Immature natural killer cell (primary cell): Measurements from ENCODE around the gene HLX. TPM values are rescaled to one million over a fixed set of nuclear protein-coding genes. Genes with fewer than 3 reads are reported as not detected.

Experiments
- DNase-seq, 3 donors: peaks; one replicate each; pipeline ENCODE4 v3.0.0; 2022; ENCODE audit warnings: mixed read lengths in 1 of 3
- H3K27ac Mint-ChIP-seq, 6 donors: one replicate each; pipeline ENCODE4 v1.8.0; 2020; ENCODE audit warnings: mixed read lengths in 6 of 6, mild to moderate bottlenecking in 5 of 6, inconsistent platforms in 4 of 6, moderate library complexity in 3 of 6
- H3K27me3 Mint-ChIP-seq, 3 donors: one replicate each; pipeline ENCODE4 v1.8.0; 2020 to 2021; ENCODE audit warnings: low read depth in 3 of 3, mild to moderate bottlenecking in 3 of 3, mixed read lengths in 3 of 3, moderate library complexity in 3 of 3, inconsistent platforms in 1 of 3
- H3K36me3 Mint-ChIP-seq, 3 donors: one replicate each; pipeline ENCODE4 v1.8.0; 2020; ENCODE audit warnings: mixed read lengths in 3 of 3, inconsistent platforms in 2 of 3, mild to moderate bottlenecking in 2 of 3
- H3K4me1 Mint-ChIP-seq, 2 donors: one replicate each; pipeline ENCODE4 v1.8.0; 2020; ENCODE audit warnings: inconsistent platforms in 2 of 2, mild to moderate bottlenecking in 2 of 2, mixed read lengths in 2 of 2, moderate library complexity in 1 of 2
- H3K4me3 Mint-ChIP-seq, 5 donors: one replicate each; pipeline ENCODE4 v1.8.0; 2020; ENCODE audit warnings: mild to moderate bottlenecking in 5 of 5, mixed read lengths in 5 of 5, inconsistent platforms in 3 of 5, moderate library complexity in 3 of 5
- H3K9me3 Mint-ChIP-seq, 6 donors: one replicate each; pipeline ENCODE4 v1.8.0; 2020; ENCODE audit warnings: mild to moderate bottlenecking in 6 of 6, mixed read lengths in 6 of 6, inconsistent platforms in 4 of 6, moderate library complexity in 3 of 6
- polyA plus RNA-seq, 3 donors: library from polyadenylated mRNA; unstranded; fragments of 300-500 nt; fragmentation: Illumina TruSeq; gene quantifications; one replicate each; pipeline ENCODE4 v1.2.3, GENCODE V29; 2021

Gene HLX
- polyA plus RNA-seq, 3 donors from 2014 or later: 0.09 TPM; not detected in 2

DNA sequence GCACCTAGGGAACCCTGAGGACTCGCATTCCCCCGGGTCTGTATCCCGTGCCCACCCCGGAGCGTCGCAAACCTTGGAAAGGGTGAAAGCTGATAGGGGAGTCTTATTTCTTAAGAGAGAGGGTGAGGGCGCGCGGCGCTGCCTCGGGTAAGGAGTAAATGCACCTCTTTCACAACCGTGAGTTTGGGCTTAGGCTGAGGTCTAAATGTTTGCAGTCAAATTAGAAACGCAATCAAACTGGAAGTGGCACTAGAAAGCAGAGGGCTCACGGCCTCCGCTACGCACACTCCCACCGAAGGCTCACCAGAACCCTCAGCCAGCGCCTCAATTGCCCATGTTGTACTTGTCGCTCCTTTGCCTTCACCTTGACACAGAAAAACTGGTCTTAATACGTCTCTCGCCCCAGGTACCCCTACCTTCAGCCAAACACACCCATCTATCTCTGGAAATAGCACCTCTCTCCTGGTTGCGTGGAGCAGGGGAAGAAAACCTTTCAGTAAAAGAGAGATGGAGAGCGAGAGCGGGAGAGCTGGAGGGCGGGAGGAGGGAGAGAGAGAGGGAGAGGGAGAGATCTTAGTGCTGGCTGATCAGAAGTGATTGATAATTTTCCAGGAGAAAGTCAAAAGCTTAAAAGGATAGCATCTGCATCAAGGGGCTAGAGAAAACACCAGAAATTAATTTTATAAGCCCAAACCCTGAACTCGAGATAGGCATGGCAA lies 1.7 kb upstream of the HLX start:
- Mint-ChIP-seq H3K4me1 (peaks cover 32 to 39% of the 10 kb centered on the region in 2 donors), H3K36me3 (peaks cover 0 to 3% (median 0%) of the 10 kb centered on the region in 3 donors), H3K4me3 (peak overlapping the region in 3 of 5 donors; percentile 74 to 77 (median 75))

DNA sequence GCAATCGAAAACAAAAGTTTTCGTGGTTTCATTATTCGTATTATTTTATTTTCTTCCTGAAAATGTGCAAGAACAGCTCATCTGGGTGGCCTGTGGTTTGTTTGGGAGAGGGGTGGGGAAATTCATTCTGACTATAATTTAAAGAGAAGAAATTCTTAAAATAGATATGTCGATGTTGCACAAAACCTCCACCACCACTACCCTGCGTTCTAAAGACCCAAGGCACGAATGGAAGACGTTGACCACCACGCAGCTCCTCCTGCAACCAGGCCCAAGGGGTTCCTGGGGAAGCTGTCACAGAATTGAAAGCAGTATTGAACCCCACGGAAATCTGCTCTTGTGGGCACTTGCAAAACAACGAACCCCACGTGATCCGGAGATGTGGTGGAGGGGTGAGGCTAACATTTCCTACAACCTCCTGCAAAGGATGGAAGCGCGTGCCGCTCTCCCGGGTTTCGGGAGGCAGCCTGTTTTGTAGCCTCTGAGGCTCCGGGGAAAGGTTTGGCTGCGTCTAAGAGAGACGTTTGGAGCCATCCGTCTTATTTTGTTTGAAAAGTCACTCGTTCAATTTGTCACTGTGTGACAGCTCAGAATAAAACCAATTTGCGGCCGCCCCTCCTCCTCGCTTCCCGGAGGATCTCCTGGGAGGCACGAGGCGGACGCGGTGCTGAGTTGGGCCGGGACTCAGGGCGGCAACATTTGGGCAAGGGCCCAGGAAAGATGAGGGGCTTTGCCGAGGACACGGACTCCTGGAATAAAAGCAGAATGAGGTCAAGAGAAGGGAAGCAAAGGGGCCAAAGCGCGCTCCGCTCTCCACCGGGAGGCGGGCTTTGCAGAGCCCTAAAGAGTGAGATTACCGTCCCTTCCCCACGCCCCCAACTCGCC lies 810 bp upstream of the HLX start:
- Mint-ChIP-seq H3K27ac (no peak overlapping the region), H3K27me3 (peaks cover 23 to 50% (median 35%) of the 10 kb centered on the region in 3 donors), H3K4me1 (peaks cover 32 to 39% of the 10 kb centered on the region in 2 donors), H3K9me3 (peaks cover 0 to 4% (median 0%) of the 10 kb centered on the region in 6 donors), H3K36me3 (peaks cover 0 to 3% (median 0%) of the 10 kb centered on the region in 3 donors), H3K4me3 (peak overlapping the region; percentile 74 to 77 (median 75))
- DNase-seq: no peak

More for the DNA sequence above, 1.7 kb upstream of the HLX start:
- DNase-seq: no peak
- no peak overlapping the region for H3K27ac Mint-ChIP-seq
- H3K9me3 Mint-ChIP-seq: peaks cover 0 to 4% (median 0%) of the 10 kb centered on the region in 6 donors
- peaks cover 23 to 45% (median 35%) of the 10 kb centered on the region in 3 donors for H3K27me3 Mint-ChIP-seq

DNA sequence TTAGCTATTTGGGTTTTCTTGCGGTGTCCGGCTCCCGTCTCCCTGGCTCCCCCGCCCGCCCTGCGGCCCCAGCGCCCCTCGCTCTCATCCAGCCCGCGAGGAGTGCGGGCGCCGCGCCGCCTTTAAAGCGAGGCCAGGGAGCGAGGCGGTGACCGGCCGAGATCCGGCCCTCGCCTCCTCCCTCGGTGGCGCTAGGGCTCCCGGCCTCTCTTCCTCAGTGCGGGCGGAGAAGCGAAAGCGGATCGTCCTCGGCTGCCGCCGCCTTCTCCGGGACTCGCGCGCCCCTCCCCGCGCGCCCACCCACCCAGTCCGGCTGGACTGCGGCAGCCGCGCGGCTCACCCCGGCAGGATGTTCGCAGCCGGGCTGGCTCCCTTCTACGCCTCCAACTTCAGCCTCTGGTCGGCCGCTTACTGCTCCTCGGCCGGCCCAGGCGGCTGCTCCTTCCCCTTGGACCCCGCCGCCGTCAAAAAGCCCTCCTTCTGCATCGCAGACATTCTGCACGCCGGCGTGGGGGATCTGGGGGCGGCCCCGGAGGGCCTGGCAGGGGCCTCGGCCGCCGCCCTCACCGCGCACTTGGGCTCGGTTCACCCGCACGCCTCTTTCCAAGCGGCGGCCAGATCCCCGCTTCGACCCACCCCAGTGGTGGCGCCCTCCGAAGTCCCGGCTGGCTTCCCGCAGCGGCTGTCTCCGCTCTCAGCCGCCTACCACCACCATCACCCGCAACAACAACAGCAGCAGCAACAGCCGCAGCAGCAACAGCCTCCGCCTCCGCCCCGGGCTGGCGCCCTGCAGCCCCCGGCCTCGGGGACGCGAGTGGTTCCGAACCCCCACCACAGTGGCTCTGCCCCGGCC lies 492 bp downstream of the HLX start:
- H3K27ac Mint-ChIP-seq: no peak overlapping the region
- peaks cover 23 to 54% (median 32%) of the 10 kb centered on the region in 3 donors for H3K27me3 Mint-ChIP-seq
- peaks cover 32 to 39% of the 10 kb centered on the region in 2 donors for H3K4me1 Mint-ChIP-seq
- peaks cover 0 to 3% (median 0%) of the 10 kb centered on the region in 3 donors for H3K36me3 Mint-ChIP-seq
- DNase-seq: peak in 2 of 3 donors; percentile 13 to 15
- peak overlapping the region; percentile 74 to 77 (median 77) for H3K4me3 Mint-ChIP-seq
- H3K9me3 Mint-ChIP-seq: peaks cover 0 to 5% (median 0%) of the 10 kb centered on the region in 6 donors

DNA sequence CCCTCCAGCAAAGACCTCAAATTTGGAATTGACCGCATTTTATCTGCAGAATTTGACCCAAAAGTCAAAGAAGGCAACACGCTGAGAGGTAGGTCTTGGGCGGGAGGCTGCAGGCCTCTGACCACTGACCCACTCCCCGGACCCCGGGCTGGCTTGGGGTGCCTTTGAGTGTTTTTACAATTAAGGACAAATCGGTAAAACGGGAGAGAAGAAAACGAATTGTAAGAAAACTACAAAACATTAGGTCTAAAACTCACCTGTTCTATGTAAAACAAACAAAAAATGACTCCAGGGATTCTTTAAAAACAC lies 1.1 kb downstream of the HLX start:
- DNase-seq: no peak
- peak overlapping the region; percentile 65 to 77 (median 71) for H3K4me3 Mint-ChIP-seq
- peaks cover 0 to 4% (median 0%) of the 10 kb centered on the region in 6 donors for H3K9me3 Mint-ChIP-seq
- peaks cover 0 to 3% (median 0%) of the 10 kb centered on the region in 3 donors for H3K36me3 Mint-ChIP-seq
- peaks cover 23 to 49% (median 26%) of the 10 kb centered on the region in 3 donors for H3K27me3 Mint-ChIP-seq
- H3K27ac Mint-ChIP-seq: no peak overlapping the region
- peaks cover 32 to 39% of the 10 kb centered on the region in 2 donors for H3K4me1 Mint-ChIP-seq

DNA sequence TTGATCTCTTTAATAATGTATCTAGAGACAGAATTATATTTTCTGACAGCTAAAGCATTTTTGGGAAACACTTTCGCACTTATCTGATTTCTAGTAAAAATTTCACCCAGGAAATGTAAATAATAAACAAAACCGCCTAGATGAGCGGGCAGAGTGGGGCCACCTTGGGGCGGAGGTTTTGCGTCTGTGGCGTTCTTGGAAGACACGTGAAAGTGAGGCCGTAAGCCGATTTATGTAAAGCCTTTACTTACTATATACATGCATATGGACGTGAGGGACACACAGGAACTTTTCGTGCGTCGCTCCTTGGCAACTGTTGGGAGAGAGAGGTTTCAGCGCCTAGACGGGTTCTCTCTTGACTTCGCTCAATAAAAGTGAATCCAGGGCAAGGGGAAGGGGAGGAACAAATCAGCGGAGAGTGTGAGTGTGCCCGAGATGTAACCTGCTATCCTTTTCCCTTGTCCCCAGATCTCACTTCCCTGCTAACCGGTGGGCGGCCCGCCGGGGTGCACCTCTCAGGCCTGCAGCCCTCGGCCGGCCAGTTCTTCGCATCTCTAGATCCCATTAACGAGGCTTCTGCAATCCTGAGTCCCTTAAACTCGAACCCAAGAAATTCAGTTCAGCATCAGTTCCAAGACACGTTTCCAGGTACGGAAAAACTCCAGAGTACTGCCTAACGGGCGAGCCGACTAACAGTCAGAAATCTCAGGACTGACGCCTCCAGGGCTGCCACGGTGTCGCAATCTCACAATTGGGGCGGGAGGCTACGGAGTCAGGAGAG lies 1.7 kb downstream of the HLX start:
- Mint-ChIP-seq H3K9me3 (peaks cover 0 to 4% (median 0%) of the 10 kb centered on the region in 6 donors), H3K27ac (no peak overlapping the region)

DNA sequence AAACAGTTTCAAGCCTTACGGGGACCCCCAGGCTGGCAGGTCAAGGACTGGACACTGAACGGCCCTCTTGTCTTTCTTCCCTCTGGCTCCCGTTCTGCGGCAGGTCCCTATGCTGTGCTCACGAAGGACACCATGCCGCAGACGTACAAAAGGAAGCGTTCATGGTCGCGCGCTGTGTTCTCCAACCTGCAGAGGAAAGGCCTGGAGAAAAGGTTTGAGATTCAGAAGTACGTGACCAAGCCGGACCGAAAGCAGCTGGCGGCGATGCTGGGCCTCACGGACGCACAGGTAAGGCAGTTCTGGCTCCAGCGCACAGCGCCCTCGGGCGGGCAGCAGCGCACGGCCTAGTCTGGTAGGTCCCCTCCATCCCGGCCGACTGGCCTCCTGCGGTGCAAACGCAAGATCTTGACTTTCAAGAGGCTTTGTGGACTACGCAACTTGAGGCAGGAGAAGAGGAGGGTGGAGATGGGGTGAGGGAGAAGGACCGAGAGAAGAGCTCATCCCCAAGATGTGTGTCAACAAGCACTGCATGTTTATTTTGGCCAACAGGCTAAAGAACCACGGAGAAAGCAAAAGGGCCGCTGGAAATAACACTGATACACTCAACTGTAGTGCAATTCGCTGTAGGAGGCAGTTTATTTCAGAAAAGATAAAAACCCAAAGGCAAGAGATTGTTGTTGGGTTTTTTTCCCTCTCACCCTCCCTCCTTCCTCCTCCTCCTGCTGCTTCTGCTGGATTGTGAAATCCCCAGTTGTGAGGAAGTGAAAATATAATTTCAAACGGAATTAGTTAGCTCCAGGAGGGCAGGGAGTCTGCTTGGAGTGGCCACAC lies 3.0 kb downstream of the HLX start:
- Mint-ChIP-seq H3K9me3 (peaks cover 0 to 4% (median 0%) of the 10 kb centered on the region in 6 donors), H3K27ac (no peak overlapping the region), H3K4me3 (peak overlapping the region in 1 of 5 donors; percentile 30), H3K4me1 (peaks cover 32 to 39% of the 10 kb centered on the region in 2 donors), H3K36me3 (peaks cover 0 to 3% (median 0%) of the 10 kb centered on the region in 3 donors), H3K27me3 (peaks cover 21 to 48% (median 22%) of the 10 kb centered on the region in 3 donors)
- DNase-seq: no peak

More for the DNA sequence above, 1.7 kb downstream of the HLX start:
- H3K36me3 Mint-ChIP-seq: peaks cover 0 to 3% (median 0%) of the 10 kb centered on the region in 3 donors
- peaks cover 32 to 39% of the 10 kb centered on the region in 2 donors for H3K4me1 Mint-ChIP-seq
- peaks cover 23 to 49% (median 25%) of the 10 kb centered on the region in 3 donors for H3K27me3 Mint-ChIP-seq
- H3K4me3 Mint-ChIP-seq: peak overlapping the region; percentile 65 to 77 (median 71)
- DNase-seq: no peak

DNA sequence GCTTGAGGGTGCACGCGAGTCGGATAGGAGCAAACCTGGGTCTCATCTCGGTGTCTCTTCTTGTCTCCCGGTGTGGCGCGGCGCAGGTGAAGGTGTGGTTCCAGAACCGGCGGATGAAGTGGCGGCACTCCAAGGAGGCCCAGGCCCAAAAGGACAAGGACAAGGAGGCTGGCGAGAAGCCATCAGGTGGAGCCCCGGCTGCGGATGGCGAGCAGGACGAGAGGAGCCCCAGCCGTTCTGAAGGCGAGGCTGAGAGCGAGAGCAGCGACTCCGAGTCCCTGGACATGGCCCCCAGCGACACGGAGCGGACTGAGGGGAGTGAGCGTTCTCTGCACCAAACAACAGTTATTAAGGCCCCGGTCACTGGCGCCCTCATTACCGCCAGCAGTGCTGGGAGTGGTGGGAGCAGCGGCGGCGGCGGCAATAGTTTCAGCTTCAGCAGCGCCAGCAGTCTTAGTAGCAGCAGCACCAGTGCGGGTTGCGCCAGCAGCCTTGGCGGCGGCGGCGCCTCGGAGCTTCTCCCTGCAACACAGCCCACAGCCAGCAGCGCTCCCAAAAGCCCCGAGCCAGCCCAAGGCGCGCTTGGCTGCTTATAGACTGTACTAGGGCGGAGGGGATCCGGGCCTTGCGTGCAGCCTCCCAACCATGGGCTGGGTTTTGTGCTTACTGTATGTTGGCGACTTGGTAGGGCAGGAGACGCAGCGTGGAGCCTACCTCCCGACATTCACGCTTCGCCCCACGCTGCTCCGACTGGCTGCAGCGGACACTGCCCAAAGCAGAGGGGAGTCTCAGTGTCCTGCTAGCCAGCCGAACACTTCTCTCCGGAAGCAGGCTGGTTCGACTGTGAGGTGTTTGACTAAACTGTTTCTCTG lies 5.1 kb downstream of the HLX start:
- Mint-ChIP-seq H3K27me3 (peaks cover 19 to 39% (median 19%) of the 10 kb centered on the region in 3 donors), H3K36me3 (peaks cover 0 to 3% (median 0%) of the 10 kb centered on the region in 3 donors), H3K4me1 (peaks cover 16 to 20% of the 10 kb centered on the region in 2 donors), H3K9me3 (peaks cover 0 to 4% (median 0%) of the 10 kb centered on the region in 6 donors), H3K4me3 (no peak overlapping the region), H3K27ac (no peak overlapping the region)
- no peak for DNase-seq

DNA sequence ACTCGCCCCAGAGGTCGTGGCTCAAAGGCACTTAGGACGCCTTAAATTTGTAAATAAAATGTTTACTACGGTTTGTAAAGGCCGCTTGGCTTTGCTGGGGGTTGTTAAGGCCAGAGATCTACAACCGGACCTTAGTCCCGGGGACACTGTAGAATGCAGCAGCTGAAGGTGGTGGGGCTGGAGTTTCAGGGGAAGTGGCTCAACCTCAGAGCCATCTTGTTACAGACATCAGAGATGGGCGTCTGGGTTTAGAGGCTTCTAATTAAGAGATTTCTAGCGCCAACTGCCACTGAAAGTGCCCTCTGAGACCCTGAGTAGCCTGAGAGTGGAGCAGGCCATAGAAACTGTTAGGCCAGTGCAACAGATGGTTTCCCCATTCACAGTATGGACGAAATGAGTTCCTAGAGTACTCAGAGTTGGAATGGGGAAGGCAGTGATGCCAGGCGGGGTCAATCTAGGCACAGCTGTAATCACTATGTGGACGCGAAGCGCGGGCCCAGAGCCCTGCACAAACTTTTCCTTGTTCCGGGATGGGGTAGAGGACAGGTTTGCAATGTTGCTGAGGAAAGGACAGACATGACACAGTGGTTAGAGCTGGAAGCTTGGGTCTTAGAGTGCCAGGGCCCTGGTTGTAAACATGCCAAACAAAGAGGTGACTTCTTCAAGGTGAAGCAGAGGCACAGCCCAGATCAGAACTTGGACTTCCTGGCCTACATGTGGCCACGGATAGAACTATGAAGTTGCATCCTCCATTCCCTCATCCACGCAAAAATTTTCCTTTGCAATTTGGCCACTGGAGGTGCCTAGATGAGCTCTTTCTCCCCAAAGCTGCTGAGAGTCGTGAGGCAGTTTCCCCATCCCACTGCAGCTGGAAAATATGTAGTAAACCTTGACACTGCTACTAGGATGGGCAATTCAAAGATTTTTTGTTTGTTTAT lies 6.0 kb downstream of the HLX start:
- Mint-ChIP-seq H3K27me3 (peaks cover 18 to 44% (median 20%) of the 10 kb centered on the region in 3 donors), H3K4me1 (peaks cover 15 to 18% of the 10 kb centered on the region in 2 donors)

DNA sequence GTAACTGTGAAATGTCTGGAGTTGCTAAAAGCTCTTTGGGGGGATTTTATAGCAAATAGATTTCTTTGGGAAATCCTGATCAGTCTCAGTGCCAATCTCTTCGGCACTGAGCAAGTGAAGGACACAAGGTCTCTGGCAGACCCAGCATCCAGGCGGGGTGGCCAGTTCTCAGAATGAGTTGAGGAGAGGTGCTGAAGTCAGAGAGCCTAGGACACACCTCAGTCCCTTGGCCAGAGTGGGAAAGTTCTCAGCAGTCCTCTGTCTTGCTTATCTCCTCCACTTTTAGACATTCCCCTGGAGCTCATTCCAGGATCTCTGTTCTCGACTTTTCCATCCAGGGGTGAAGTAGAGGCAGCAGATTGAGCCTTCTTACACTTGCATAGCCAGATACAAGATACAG lies 6.7 kb downstream of the HLX start:
- Mint-ChIP-seq H3K27ac (no peak overlapping the region), H3K4me3 (no peak overlapping the region), H3K36me3 (peaks cover 0 to 4% (median 3%) of the 10 kb centered on the region in 3 donors), H3K9me3 (peaks cover 0 to 2% (median 0%) of the 10 kb centered on the region in 6 donors), H3K27me3 (peaks cover 12 to 41% (median 22%) of the 10 kb centered on the region in 3 donors), H3K4me1 (peaks cover 8 to 11% of the 10 kb centered on the region in 2 donors)
- DNase-seq: no peak

More for the DNA sequence above, 6.0 kb downstream of the HLX start:
- Mint-ChIP-seq H3K27ac (no peak overlapping the region), H3K4me3 (no peak overlapping the region), H3K36me3 (peaks cover 0 to 3% (median 0%) of the 10 kb centered on the region in 3 donors), H3K9me3 (peaks cover 0 to 4% (median 0%) of the 10 kb centered on the region in 6 donors)
- DNase-seq: no peak

DNA sequence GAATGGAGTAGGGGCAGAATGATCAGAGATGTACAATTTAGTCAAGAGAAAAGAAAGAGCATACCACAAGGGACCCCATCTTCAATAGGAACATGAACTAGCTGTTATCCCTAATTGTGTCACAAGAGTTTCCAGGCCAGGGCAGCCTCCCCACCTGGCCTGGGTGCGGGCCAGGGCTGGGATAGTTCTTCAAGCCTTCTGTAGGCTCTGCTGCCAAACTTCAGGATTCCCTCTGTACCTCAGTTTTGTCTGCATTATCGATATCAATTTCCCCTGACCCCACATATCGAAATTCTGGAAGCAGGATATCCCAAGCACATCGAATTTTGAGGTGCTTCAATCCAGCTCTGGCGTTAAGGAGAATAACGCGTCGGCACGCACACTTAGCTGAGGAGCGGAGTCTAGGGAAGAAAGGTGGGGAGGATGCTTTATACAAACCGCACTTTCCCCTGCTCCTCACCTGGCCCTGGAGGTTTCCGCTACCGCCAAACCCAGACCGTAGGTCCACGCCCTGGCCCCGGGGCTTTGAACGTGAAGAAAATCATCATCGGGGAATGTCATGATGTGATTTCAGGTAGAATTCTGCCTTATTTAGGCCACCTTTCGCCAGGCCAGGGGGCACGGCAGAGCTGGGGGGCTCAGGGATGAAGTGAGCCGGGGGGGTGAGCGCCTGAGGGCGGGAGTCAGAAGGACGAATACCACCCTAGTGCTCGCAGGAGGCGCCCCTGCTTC lies 7.4 kb downstream of the HLX start:
- H3K27me3 Mint-ChIP-seq: peaks cover 7 to 44% (median 26%) of the 10 kb centered on the region in 3 donors
- DNase-seq: no peak
- H3K36me3 Mint-ChIP-seq: peaks cover 0 to 4% (median 3%) of the 10 kb centered on the region in 3 donors
- H3K27ac Mint-ChIP-seq: no peak overlapping the region
- peaks cover 1 to 4% of the 10 kb centered on the region in 2 donors for H3K4me1 Mint-ChIP-seq
- H3K4me3 Mint-ChIP-seq: no peak overlapping the region
- H3K9me3 Mint-ChIP-seq: peaks cover 0 to 3% (median 0%) of the 10 kb centered on the region in 6 donors
